GM21423 (cell line): ENCODE results near the gene OPHN1.
"Not testable (repeated sequence)": the region's sequence is repeated elsewhere in the genome, so short reads cannot be mapped to it uniquely, and the experiment has no call there.

ENCODE experiments used
- ATAC-seq: cut with Tn5 transposase; IDR thresholded peaks from one replicate; pipeline ENCODE4 v1.9.1; 2021; ENCODE audit warnings: mild to moderate bottlenecking, moderate library complexity; ENCODE audit not compliant: unreplicated experiment

Gene OPHN1

DNA sequence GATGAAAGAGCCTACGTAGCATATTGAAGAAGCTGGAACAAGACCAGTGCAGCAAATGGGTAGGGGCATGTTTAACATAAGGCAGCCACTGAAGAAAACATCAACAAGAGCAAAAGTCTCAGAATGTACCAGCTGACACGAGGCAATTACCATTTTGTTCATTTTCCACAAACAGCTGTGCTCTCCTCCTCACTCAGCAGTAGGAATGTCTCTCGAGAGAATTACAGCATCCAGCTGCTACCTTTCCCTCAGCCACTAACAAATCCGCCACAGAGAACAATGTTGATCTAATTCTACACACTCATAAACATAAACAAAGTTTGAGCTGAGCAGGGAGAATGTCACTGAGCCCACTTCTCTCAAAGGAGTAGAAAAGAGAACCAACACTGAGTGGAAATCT lies 68.0 kb downstream of the OPHN1 start:
- ATAC-seq: no peak

- no peak for ATAC-seq
These were observed 69.3 kb downstream of the OPHN1 start for GRCh38 chrX:68363984-68364383.

DNA sequence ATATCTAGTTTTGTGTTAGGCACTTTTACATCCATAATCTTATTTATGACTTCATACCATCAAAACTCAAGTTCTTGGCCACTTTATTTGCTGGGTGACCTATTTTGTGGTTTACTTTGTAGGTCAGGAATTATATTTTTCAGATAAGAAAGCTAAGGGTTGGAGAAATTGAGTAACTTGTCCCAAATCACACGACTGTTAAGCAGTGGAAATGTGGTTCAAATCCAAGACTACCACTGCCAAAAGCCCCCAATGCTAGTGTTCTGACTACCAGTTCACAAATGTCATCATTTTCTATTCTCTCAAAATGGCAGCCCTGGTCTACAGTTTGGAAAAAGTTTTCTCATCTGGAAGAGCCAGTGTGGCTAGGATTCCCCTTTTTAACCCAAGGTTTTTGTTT lies 74.6 kb downstream of the OPHN1 start:
- no peak for ATAC-seq

DNA sequence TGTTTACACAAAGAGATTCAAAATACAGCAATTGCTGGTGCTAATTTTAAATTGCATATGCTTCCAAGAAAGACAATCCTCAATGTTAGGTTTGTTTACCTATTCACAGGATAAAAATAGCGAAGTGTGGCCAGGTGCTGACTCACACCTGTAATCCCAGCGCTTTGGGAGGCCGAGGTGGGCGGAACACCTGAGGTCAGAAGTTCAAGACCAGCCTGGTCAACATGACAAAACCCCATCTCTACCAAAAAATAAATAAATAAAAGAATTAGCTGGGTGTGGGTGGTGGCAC lies 77.7 kb downstream of the OPHN1 start:
- ATAC-seq: no peak

GRCh38 chrX:68354879-68355628 lies 78.2 kb downstream of the OPHN1 start:
- no peak for ATAC-seq

DNA sequence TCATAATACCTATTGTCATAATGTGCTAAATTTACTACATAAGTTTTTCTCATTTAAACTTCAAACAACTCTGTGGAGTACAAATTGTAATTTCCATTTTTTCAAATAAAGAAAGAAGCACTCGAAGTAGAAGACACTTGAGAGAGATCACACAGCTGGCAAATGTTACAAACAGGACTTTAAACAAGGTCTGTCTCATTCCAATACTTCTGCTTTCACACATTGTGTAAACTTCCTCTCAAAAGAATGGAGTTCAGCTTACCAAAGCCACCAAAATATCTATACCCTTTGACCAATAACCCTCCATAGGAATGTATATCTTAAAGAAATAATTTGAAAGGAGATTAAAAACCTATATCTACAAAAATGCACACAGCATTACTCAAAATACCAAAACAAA lies 88.3 kb downstream of the OPHN1 start:
- no peak for ATAC-seq

- no peak for ATAC-seq
These were observed 89.7 kb downstream of the OPHN1 start for GRCh38 chrX:68343551-68343950.

DNA sequence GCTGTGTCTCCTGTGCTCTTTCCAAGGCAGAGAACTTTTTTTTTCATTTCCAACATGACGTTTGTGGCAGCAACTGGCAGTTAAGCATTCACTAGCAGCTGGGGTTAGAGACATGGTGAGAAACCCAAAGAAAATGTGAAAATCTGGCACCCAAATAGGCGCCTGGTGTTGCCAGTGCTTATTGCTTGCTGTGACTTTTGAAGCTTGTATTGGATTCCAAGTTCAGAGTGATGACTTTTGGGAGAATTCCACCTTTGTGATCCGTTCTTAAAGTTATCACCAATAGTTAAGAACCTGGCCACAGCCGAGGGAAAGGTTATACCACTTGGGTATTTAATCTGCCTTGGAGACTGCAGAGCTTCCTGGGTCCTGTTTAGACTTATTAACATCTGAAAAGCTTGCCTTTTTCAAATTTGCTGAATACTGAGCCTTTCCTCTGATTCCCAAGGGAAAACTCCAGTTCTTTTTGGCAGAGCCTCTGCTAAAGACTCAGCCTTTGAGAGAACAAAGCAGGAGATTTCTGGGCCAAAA lies 101.0 kb downstream of the OPHN1 start:
- ATAC-seq: no peak

GRCh38 chrX:68326841-68327240 lies 106.5 kb downstream of the OPHN1 start:
- not testable (repeated sequence) for ATAC-seq

DNA sequence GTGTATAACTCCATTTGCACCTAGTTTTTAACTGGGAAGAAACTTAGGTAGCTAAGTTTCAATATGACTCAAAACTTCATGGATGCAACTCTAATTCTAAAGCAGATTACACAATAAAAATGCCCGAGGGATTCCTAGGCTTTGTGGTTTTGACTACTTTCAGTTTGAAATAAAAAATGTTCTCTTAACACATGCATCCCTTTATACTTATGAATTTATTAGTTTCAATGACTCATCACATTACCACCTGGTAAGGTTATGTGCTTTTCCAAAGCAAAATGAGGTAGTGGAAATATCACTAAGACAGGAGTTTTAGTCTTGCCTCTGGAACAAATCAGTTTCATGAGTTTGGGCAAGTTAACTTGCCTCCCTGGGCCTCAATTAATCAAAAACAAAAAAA lies 125.5 kb downstream of the OPHN1 start:
- no peak for ATAC-seq

DNA sequence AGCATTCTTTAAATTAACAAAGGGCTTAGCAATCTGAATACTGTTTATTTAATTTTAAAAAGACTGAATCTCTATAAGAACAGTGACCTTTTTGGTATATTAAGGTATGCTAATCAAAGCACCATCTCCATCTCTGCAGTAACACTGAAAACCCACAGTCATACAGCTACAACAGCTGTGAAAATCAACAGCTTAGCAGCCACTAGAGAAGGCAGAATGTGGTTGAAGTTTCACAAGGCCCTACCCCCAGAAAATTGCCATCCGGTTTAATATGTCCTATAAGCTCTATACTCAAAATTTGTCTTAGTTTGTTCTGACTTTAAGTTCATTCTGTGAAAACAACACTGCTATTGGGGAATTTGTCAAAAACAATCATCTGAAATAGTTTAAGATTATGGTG lies 128.7 kb downstream of the OPHN1 start:
- no peak for ATAC-seq

GRCh38 chrX:68299898-68300297 lies 133.4 kb downstream of the OPHN1 start:
- no peak for ATAC-seq

DNA sequence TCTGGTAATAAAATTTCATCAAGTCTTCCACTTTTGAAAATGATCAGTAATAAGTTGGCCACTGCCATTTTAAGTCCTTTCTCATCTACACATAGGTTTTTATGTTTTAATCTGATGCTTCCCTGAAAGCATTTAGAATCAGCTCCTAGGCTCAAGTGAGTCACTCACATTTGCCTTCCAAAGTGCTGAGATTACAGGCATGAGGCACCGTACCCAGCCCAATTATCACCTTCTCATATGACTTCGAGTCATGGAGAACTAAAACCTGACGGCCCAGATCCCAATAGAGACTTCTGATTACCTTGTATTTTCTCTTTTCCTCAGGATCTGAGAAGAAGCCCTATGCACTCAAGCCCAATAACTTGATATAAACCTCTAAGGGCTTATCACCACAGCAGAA lies 140.8 kb downstream of the OPHN1 start:
- ATAC-seq: no peak

DNA sequence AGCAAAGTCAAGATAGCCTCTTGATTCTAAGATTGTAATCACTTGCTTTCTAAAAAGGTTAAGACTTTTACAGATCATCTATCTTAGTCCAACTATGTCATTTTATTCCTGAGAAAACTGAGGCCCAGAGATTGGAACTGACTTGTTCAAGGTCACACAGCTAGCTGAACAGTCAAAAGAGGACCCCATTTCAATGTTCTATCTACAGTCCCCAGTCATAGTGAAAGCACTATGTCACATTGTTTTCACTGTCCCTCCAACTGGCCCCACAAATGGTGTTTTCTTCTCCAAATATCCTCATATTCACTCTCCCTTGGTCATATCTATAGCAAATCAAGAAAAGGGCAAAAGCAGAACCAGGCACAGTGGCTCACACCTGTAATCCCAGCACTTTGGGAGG lies 145.2 kb downstream of the OPHN1 start:
- no peak for ATAC-seq

GRCh38 chrX:68287419-68287818 lies 145.9 kb downstream of the OPHN1 start:
- ATAC-seq: no peak

GRCh38 chrX:68286980-68287379 lies 146.3 kb downstream of the OPHN1 start:
- ATAC-seq: no peak

GRCh38 chrX:68286076-68286475 lies 147.2 kb downstream of the OPHN1 start:
- ATAC-seq: no peak

GRCh38 chrX:68284281-68284904 lies 148.9 kb downstream of the OPHN1 start:
- no peak for ATAC-seq

GRCh38 chrX:68273887-68274286 lies 159.4 kb downstream of the OPHN1 start:
- no peak for ATAC-seq

GRCh38 chrX:68264793-68265192 lies 168.5 kb downstream of the OPHN1 start:
- not testable (repeated sequence) for ATAC-seq

GRCh38 chrX:68261060-68261672 lies 172.1 kb downstream of the OPHN1 start:
- ATAC-seq: no peak

DNA sequence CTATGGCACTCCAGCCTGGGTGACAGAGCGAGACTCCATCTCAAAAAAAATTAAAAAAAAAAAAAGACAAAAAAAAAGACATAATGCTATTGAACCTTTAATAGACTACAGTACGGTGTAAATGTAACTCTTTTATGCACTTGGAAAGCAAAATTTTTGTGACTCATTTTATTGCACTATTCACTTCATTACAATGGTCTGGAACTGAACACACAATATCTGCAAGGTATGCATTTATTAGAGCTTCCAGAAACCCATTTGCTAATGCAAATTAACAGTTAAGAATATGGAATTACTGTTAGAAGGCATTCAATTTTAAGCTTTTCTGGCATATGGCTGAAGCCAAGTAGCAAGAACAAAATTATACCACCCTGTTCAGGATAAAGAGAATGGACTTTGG lies 176.3 kb downstream of the OPHN1 start:
- ATAC-seq: no peak
